Measurements from ENCODE around the gene NFKB1.

DNA sequence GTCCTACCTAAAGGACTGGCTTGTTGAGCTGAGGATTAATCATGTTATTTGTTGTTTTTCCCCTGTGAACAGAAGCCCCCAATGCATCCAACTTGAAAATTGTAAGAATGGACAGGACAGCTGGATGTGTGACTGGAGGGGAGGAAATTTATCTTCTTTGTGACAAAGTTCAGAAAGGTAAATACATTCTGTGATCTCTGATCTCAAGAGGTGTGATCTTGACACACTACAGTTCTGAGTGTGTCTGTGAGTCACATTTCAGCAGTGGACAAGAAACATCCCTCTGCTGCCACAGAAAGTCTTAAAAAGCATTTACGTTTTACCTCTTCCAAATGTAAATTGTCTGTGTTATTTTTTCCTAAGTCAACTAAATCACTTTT, 79.3 kb downstream of the NFKB1 start:
- TF ChIP-seq POLR2A (IDR thresholded peaks at IDR 0.05) = no peak
- TF ChIP-seq, protein P1, sequence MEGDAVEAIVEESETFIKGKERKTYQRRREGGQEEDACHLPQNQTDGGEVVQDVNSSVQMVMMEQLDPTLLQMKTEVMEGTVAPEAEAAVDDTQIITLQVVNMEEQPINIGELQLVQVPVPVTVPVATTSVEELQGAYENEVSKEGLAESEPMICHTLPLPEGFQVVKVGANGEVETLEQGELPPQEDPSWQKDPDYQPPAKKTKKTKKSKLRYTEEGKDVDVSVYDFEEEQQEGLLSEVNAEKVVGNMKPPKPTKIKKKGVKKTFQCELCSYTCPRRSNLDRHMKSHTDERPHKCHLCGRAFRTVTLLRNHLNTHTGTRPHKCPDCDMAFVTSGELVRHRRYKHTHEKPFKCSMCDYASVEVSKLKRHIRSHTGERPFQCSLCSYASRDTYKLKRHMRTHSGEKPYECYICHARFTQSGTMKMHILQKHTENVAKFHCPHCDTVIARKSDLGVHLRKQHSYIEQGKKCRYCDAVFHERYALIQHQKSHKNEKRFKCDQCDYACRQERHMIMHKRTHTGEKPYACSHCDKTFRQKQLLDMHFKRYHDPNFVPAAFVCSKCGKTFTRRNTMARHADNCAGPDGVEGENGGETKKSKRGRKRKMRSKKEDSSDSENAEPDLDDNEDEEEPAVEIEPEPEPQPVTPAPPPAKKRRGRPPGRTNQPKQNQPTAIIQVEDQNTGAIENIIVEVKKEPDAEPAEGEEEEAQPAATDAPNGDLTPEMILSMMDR (IDR thresholded peaks at IDR 0.05) = no peak

Data from adrenal gland (tissue), 5 donors.